ENCODE measurements around the gene ZNF253. TPM values are rescaled to one million over a fixed set of nuclear protein-coding genes. Genes with fewer than 3 reads are reported as not detected.
A peak's percentile ranks its signal among the peaks of the same experiment; 100 is the strongest.
"Not testable (repeated sequence)": the region's sequence is repeated elsewhere in the genome, so short reads cannot be mapped to it uniquely, and the experiment has no call there.

ZNF253 gene
- total RNA-seq, 1 experiment from 2014 or later: 5.0 TPM

GRCh38 chr19:19933432-19934314, 68.0 kb downstream of the ZNF253 start:
- H3K9me3 Mint-ChIP-seq (ENCODE audit: low read depth, unreplicated experiment); H3K4me1 Mint-ChIP-seq (ENCODE audit: low read depth, unreplicated experiment); BruUV-seq (replicated peaks); H3K36me3 Mint-ChIP-seq (ENCODE audit: insufficient read depth, unreplicated experiment); DNase-seq; H3K27me3 Mint-ChIP-seq (ENCODE audit: unreplicated experiment); H3K27ac Mint-ChIP-seq (ENCODE audit: unreplicated experiment); CTCF ChIA-PET; H3K4me3 Mint-ChIP-seq (ENCODE audit: low read depth, unreplicated experiment); intact Hi-C loops (cut with micrococcal nuclease; ENCODE audit: unreplicated experiment): not testable (repeated sequence)

GRCh38 chr19:19937403-19937802, 71.7 kb downstream of the ZNF253 start:
- Mint-ChIP-seq H3K27me3 (ENCODE audit: unreplicated experiment) (no peaks in the 10 kb centered on the region), H3K9me3 (ENCODE audit: low read depth, unreplicated experiment) (peaks cover 8% of the 10 kb centered on the region), H3K36me3 (ENCODE audit: insufficient read depth, unreplicated experiment) (no peaks in the 10 kb centered on the region), H3K4me1 (ENCODE audit: low read depth, unreplicated experiment) (no peaks in the 10 kb centered on the region), H3K27ac (ENCODE audit: unreplicated experiment) (no peak overlapping the region), H3K4me3 (ENCODE audit: low read depth, unreplicated experiment) (no peak overlapping the region)
- no peak for DNase-seq
- CTCF ChIA-PET: no interaction called here
- intact Hi-C loops (cut with micrococcal nuclease; ENCODE audit: unreplicated experiment): no loop called here
- TF ChIP-seq, protein P1, sequence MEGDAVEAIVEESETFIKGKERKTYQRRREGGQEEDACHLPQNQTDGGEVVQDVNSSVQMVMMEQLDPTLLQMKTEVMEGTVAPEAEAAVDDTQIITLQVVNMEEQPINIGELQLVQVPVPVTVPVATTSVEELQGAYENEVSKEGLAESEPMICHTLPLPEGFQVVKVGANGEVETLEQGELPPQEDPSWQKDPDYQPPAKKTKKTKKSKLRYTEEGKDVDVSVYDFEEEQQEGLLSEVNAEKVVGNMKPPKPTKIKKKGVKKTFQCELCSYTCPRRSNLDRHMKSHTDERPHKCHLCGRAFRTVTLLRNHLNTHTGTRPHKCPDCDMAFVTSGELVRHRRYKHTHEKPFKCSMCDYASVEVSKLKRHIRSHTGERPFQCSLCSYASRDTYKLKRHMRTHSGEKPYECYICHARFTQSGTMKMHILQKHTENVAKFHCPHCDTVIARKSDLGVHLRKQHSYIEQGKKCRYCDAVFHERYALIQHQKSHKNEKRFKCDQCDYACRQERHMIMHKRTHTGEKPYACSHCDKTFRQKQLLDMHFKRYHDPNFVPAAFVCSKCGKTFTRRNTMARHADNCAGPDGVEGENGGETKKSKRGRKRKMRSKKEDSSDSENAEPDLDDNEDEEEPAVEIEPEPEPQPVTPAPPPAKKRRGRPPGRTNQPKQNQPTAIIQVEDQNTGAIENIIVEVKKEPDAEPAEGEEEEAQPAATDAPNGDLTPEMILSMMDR (IDR thresholded peaks at IDR 0.05; ENCODE audit: unreplicated experiment): no peak
- BruUV-seq (replicated peaks): no TSS peak

- TSS peak; percentile 23 for BruUV-seq (replicated peaks)
- TF ChIP-seq, protein P1 (IDR thresholded peaks at IDR 0.05; ENCODE audit: unreplicated experiment): no peak
- Mint-ChIP-seq H3K9me3 (ENCODE audit: low read depth, unreplicated experiment) (peaks cover 8% of the 10 kb centered on the region), H3K36me3 (ENCODE audit: insufficient read depth, unreplicated experiment) (no peaks in the 10 kb centered on the region), H3K27me3 (ENCODE audit: unreplicated experiment) (no peaks in the 10 kb centered on the region), H3K4me3 (ENCODE audit: low read depth, unreplicated experiment) (no peak overlapping the region), H3K27ac (ENCODE audit: unreplicated experiment) (no peak overlapping the region), H3K4me1 (ENCODE audit: low read depth, unreplicated experiment) (no peaks in the 10 kb centered on the region)
- CTCF ChIA-PET: no interaction called here
- intact Hi-C loops (cut with micrococcal nuclease; ENCODE audit: unreplicated experiment): no loop called here
- no peak for DNase-seq
Measured at GRCh38 chr19:19938449-19938848, 72.8 kb downstream of the ZNF253 start.

- Mint-ChIP-seq H3K27ac (ENCODE audit: unreplicated experiment) (no peak overlapping the region), H3K27me3 (ENCODE audit: unreplicated experiment) (no peaks in the 10 kb centered on the region), H3K4me1 (ENCODE audit: low read depth, unreplicated experiment) (no peaks in the 10 kb centered on the region), H3K9me3 (ENCODE audit: low read depth, unreplicated experiment) (peaks cover 14% of the 10 kb centered on the region), H3K4me3 (ENCODE audit: low read depth, unreplicated experiment) (no peak overlapping the region), H3K36me3 (ENCODE audit: insufficient read depth, unreplicated experiment) (no peaks in the 10 kb centered on the region)
- TF ChIP-seq, protein P1 (IDR thresholded peaks at IDR 0.05; ENCODE audit: unreplicated experiment): no peak
- DNase-seq: no peak
- CTCF ChIA-PET: no interaction called here
- no TSS peak for BruUV-seq (replicated peaks)
- intact Hi-C loops (cut with micrococcal nuclease; ENCODE audit: unreplicated experiment): no loop called here
Measured at GRCh38 chr19:19943848-19944582, 78.3 kb downstream of the ZNF253 start.

Other genes starting within 250 kb of the ZNF253 start
- 5.1 and 6.0 TPM in 2 replicates for gene PBX4, start 247.2 kb upstream of the ZNF253 start, total RNA-seq (2022)
- gene LPAR2, start 237.7 kb upstream of the ZNF253 start, total RNA-seq (2022): 25.0 and 27.3 TPM in 2 replicates
- 17.2 and 17.3 TPM in 2 replicates for gene GMIP, start 222.2 kb upstream of the ZNF253 start, total RNA-seq (2022)
- gene ATP13A1, start 202.2 kb upstream of the ZNF253 start, total RNA-seq (2022): 60.2 and 65.4 TPM in 2 replicates
- 8.3 and 10.2 TPM in 2 replicates for gene ZNF101, start 197.0 kb upstream of the ZNF253 start, total RNA-seq (2022)
- 2.8 and 3.1 TPM in 2 replicates for gene ZNF14, start 132.8 kb upstream of the ZNF253 start, total RNA-seq (2022)
- 14.9 and 16.4 TPM in 2 replicates for gene ZNF506, start 44.1 kb upstream of the ZNF253 start, total RNA-seq (2022)
- gene ZNF93, start 35.1 kb downstream of the ZNF253 start, total RNA-seq (2022): 6.5 and 6.9 TPM in 2 replicates
- gene ZNF682, start 173.6 kb downstream of the ZNF253 start, total RNA-seq (2022): 3.1 and 3.5 TPM in 2 replicates
- 5.3 and 6.2 TPM in 2 replicates for gene ZNF90, start 212.1 kb downstream of the ZNF253 start, total RNA-seq (2022)